Measurements from ENCODE around the gene TSEN15.

The TSEN15 gene

GRCh38 chr1:184052194-184052559, 647 bp downstream of the TSEN15 start:
- TF ChIP-seq CTCF (IDR thresholded peaks at IDR 0.05; ENCODE audit: low read depth, low read length), result no peak
- DNase-seq (ENCODE audit: extremely low read depth, low read depth), result no peak

GRCh38 chr1:184052750-184053149, 1.2 kb downstream of the TSEN15 start:
- DNase-seq (ENCODE audit: extremely low read depth, low read depth), result no peak
- TF ChIP-seq CTCF (IDR thresholded peaks at IDR 0.05; ENCODE audit: low read depth, low read length), result no peak

- no peak for TF ChIP-seq CTCF (IDR thresholded peaks at IDR 0.05; ENCODE audit: low read depth, low read length)
- DNase-seq (ENCODE audit: extremely low read depth, low read depth), result no peak
These were observed 2.4 kb downstream of the TSEN15 start for GRCh38 chr1:184053881-184054280.

- TF ChIP-seq CTCF (IDR thresholded peaks at IDR 0.05; ENCODE audit: low read depth, low read length), result no peak
- DNase-seq (ENCODE audit: extremely low read depth, low read depth), result no peak
These were observed 5.5 kb downstream of the TSEN15 start for GRCh38 chr1:184056921-184057555.

GRCh38 chr1:184059887-184060286, 8.4 kb downstream of the TSEN15 start:
- no peak for DNase-seq (ENCODE audit: extremely low read depth, low read depth)
- no peak for TF ChIP-seq CTCF (IDR thresholded peaks at IDR 0.05; ENCODE audit: low read depth, low read length)

GRCh38 chr1:184060316-184060715, 8.8 kb downstream of the TSEN15 start:
- TF ChIP-seq CTCF (IDR thresholded peaks at IDR 0.05; ENCODE audit: low read depth, low read length), result no peak
- no peak for DNase-seq (ENCODE audit: extremely low read depth, low read depth)

- no peak for TF ChIP-seq CTCF (IDR thresholded peaks at IDR 0.05; ENCODE audit: low read depth, low read length)
- no peak for DNase-seq (ENCODE audit: extremely low read depth, low read depth)
These were observed 10.0 kb downstream of the TSEN15 start for GRCh38 chr1:184061396-184062003.

Data from AG09319 (cell line).